Measurements from ENCODE around the gene DNMT3A.

The DNMT3A gene

DNA sequence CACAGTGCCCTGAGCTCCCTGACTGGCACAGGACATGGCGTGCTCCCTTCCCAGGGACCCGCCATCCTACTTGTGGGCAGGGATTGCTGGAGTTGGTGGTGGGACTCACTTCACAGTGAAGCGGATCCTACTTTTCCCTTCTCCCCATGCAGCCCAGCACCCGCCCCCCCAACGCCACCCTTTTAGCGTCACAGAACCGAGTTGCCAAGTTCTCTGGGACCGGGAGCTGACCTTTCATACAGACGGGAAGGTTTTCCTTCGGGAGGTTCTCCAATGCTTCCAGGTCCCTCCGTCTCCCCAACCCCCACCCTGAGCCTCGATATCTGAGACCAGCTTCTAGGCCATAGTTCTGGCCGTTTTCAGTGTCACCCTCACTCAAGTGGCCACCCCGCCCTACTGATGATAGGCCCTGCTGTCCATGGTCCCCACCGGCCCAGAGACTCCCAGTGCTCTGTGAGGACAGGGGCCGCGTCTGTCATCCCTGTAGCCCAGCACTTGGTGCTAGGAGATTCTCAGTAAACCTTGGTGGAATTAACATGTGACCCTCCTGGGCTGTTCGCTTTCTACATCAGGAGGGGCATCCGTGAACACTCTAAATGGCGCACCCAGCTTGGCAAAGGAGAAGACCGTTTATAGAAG is 1.6 kb upstream of the DNMT3A start:
- Mint-ChIP-seq H3K9me3 (no peaks in the 10 kb centered on the region), H3K4me1 (ENCODE audit: low read depth) (peaks cover 23% of the 10 kb centered on the region), H3K27me3 (ENCODE audit: low read depth) (no peaks in the 10 kb centered on the region), H3K4me3 (peak overlapping the region; percentile 54), H3K27ac (peak overlapping the region; percentile 26), H3K36me3 (ENCODE audit: low read depth) (no peaks in the 10 kb centered on the region)
- no peak for DNase-seq (ENCODE audit: low spot score)

DNA sequence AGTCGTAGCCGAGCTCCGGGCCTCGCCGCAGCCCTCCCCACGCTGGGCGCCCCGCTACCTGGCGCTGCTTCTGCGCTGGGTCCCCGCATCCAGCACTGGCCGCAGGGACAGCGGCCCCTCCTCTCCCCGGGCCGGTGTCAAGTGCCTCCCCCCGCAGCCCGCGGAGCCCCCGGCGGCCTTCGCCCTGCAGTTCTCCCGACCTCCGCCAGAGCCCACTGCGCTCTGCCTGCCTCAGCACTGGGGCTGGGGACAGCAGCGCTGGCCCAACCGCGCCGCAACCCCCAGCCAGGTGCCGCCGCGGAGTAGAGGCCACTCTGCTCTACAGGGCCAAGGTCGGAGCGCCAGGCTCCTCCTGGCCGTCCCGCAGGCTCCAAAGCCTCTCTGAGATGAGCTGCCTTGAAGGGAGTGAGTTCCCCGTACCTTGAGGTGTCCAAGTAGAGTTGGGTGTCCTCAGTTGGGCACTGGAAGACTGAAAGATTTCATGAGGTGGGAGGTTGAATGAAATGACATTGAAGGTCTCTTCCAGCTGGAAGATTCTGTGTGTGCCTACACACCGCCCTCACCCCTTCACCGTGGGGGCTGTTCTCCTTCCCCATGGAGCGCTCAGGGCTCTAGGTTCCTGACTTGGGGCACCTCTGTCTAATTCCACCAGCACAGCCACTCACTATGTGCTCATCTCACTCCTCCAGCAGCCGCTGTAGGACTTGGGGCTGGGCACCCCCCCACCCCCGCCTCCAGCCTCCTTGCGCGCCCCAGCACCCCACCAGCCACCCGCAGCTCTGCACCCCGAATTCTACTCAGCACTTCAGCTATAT is 854 bp upstream of the DNMT3A start:
- H3K27ac Mint-ChIP-seq: peak overlapping the region; percentile 83
- peak; percentile 87 for DNase-seq (ENCODE audit: low spot score)
- no peaks in the 10 kb centered on the region for H3K9me3 Mint-ChIP-seq
- no peaks in the 10 kb centered on the region for H3K27me3 Mint-ChIP-seq (ENCODE audit: low read depth)
- peaks cover 2% of the 10 kb centered on the region for H3K36me3 Mint-ChIP-seq (ENCODE audit: low read depth)
- peaks cover 23% of the 10 kb centered on the region for H3K4me1 Mint-ChIP-seq (ENCODE audit: low read depth)
- peak overlapping the region; percentile 79 for H3K4me3 Mint-ChIP-seq

DNA sequence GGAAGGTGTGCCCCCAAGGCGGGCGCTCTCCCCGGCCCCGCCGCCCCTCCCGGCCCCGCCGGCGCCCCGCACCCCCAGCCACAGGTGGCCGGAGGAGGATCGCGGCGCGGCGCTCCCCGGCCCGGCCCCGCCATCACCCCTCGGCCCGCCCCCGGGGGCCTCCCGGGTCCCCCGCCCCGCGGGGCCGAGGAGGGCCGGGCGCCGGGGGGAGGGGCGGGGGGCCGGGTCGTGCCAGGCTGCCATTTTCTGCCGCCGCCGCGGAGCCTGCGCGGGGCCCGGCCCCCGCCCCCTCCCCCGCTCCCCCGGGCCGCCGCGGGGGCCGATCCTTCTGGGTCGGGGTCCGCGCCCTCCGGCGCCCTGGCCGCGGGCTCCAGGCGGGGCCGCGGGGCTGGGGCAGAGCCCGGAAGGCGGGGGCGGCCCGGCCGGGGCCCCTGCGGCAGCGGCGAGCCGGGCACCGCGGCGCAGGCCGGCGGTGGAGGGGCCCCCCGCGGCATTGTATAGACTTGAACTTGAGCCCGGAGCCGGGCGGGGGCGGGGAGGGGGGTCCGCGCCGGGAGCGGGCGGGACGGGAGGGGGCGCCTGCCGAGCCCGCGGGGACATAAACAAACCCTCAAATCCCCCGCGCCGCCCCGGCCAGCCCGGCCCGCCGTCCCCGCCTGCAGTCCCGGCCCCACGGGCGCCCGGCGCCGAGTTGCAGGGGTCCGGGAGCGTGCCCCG is 556 bp downstream of the DNMT3A start:
- Mint-ChIP-seq H3K4me3 (no peak overlapping the region), H3K36me3 (ENCODE audit: low read depth) (peaks cover 6% of the 10 kb centered on the region), H3K4me1 (ENCODE audit: low read depth) (peaks cover 27% of the 10 kb centered on the region), H3K9me3 (no peaks in the 10 kb centered on the region), H3K27ac (no peak overlapping the region), H3K27me3 (ENCODE audit: low read depth) (no peaks in the 10 kb centered on the region)
- peak; percentile 30 for DNase-seq (ENCODE audit: low spot score)

GRCh38 chr2:25340181-25340921 is 1.4 kb downstream of the DNMT3A start:
- H3K27me3 Mint-ChIP-seq (ENCODE audit: low read depth): no peaks in the 10 kb centered on the region
- no peaks in the 10 kb centered on the region for H3K9me3 Mint-ChIP-seq
- H3K4me3 Mint-ChIP-seq: peak overlapping the region; percentile 24
- peaks cover 29% of the 10 kb centered on the region for H3K4me1 Mint-ChIP-seq (ENCODE audit: low read depth)
- peaks cover 6% of the 10 kb centered on the region for H3K36me3 Mint-ChIP-seq (ENCODE audit: low read depth)
- DNase-seq (ENCODE audit: low spot score): no peak
- H3K27ac Mint-ChIP-seq: no peak overlapping the region

GRCh38 chr2:25339791-25340180 is 1.9 kb downstream of the DNMT3A start:
- Mint-ChIP-seq H3K4me1 (ENCODE audit: low read depth) (peaks cover 32% of the 10 kb centered on the region), H3K27ac (no peak overlapping the region)
- no peak for DNase-seq (ENCODE audit: low spot score)

DNA sequence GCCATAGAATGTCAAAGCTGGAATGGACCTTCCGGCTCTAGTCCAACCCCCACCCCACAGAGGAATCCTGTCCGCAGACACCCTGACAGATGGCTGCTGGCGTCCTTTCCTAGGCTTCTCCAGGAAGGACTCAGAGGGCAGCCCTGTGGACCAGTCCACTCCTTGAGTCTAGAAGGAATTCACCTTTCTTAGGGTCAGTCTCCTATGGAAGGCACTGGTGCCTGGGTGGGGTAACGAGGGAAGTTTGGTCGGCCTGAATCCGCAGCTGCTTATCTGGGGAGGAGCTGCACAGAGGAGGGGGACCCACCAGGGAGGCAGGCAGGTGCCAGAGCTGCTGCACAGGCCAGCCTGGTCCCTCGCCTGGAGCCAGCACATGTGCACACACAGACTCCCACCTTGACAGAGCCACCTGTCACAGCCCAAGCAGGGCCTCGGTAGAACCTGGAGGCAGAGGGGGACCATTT is 2.5 kb downstream of the DNMT3A start:
- Mint-ChIP-seq H3K36me3 (ENCODE audit: low read depth) (peaks cover 6% of the 10 kb centered on the region), H3K9me3 (no peaks in the 10 kb centered on the region), H3K27me3 (ENCODE audit: low read depth) (no peaks in the 10 kb centered on the region), H3K4me1 (ENCODE audit: low read depth) (peaks cover 37% of the 10 kb centered on the region), H3K4me3 (peak overlapping the region; percentile 73), H3K27ac (peak overlapping the region; percentile 26)
- no peak for DNase-seq (ENCODE audit: low spot score)

More at GRCh38 chr2:25339791-25340180, 1.9 kb downstream of the DNMT3A start:
- H3K9me3 Mint-ChIP-seq: no peaks in the 10 kb centered on the region
- H3K27me3 Mint-ChIP-seq (ENCODE audit: low read depth): no peaks in the 10 kb centered on the region
- H3K4me3 Mint-ChIP-seq: peak overlapping the region; percentile 73
- H3K36me3 Mint-ChIP-seq (ENCODE audit: low read depth): peaks cover 6% of the 10 kb centered on the region

DNA sequence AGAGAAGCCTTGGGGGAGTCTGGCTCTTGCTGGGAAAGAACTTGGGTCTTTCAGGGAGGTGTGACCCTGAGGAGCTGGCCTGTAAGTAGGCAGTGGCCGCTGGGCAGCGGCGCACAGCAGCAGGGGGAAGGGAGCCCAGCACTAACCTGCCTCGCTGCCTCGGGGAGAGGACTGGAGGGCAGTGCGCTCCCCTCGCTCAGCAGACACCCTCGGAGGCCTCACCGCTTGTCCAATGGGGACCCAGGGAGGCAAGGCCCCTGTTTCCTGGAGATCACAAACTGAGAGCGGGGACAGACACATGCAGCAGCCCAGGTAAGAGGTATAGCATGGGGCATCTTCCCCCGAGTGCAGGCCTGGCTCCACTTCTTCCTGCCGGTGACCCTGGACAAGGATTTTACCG is 3.3 kb downstream of the DNMT3A start:
- peak overlapping the region; percentile 73 for H3K4me3 Mint-ChIP-seq
- no peaks in the 10 kb centered on the region for H3K27me3 Mint-ChIP-seq (ENCODE audit: low read depth)
- H3K4me1 Mint-ChIP-seq (ENCODE audit: low read depth): peaks cover 42% of the 10 kb centered on the region
- DNase-seq (ENCODE audit: low spot score): no peak
- peaks cover 6% of the 10 kb centered on the region for H3K36me3 Mint-ChIP-seq (ENCODE audit: low read depth)
- no peak overlapping the region for H3K27ac Mint-ChIP-seq
- H3K9me3 Mint-ChIP-seq: no peaks in the 10 kb centered on the region

DNA sequence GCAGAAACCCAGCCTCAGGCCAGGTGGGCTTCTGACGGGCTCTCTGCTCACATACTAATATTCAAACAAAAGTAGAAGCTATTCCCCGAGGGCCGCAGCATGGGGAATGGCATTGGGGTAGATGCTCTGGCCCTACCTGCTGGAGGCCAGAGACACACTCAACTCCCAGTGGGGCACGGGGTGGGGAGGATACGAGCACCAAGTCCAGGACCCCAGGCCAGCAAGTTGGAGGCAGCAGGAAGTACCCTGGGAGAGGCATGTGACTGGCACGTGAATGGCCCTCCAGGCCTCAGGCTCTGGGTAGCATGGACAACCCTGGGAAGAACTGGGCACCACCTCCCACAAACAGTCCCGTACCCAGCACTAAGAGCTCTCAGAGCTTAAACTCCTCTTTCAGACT is 3.8 kb downstream of the DNMT3A start:
- Mint-ChIP-seq H3K27ac (peak overlapping the region; percentile 55), H3K4me3 (peak overlapping the region; percentile 39), H3K27me3 (ENCODE audit: low read depth) (no peaks in the 10 kb centered on the region), H3K9me3 (no peaks in the 10 kb centered on the region), H3K36me3 (ENCODE audit: low read depth) (peaks cover 6% of the 10 kb centered on the region), H3K4me1 (ENCODE audit: low read depth) (peaks cover 42% of the 10 kb centered on the region)
- DNase-seq (ENCODE audit: low spot score): no peak

GRCh38 chr2:25337276-25337675 is 4.4 kb downstream of the DNMT3A start:
- no peak for DNase-seq (ENCODE audit: low spot score)
- peak overlapping the region; percentile 39 for H3K4me3 Mint-ChIP-seq
- peaks cover 41% of the 10 kb centered on the region for H3K4me1 Mint-ChIP-seq (ENCODE audit: low read depth)
- no peaks in the 10 kb centered on the region for H3K9me3 Mint-ChIP-seq
- H3K36me3 Mint-ChIP-seq (ENCODE audit: low read depth): peaks cover 6% of the 10 kb centered on the region
- no peaks in the 10 kb centered on the region for H3K27me3 Mint-ChIP-seq (ENCODE audit: low read depth)
- no peak overlapping the region for H3K27ac Mint-ChIP-seq

- Mint-ChIP-seq H3K27ac (no peak overlapping the region), H3K9me3 (no peaks in the 10 kb centered on the region), H3K27me3 (ENCODE audit: low read depth) (no peaks in the 10 kb centered on the region), H3K36me3 (ENCODE audit: low read depth) (peaks cover 9% of the 10 kb centered on the region), H3K4me3 (no peak overlapping the region), H3K4me1 (ENCODE audit: low read depth) (peaks cover 46% of the 10 kb centered on the region)
- DNase-seq (ENCODE audit: low spot score): no peak
Observed at GRCh38 chr2:25336383-25336841, 5.3 kb downstream of the DNMT3A start.

GRCh38 chr2:25335971-25336370 is 5.8 kb downstream of the DNMT3A start:
- H3K9me3 Mint-ChIP-seq: no peaks in the 10 kb centered on the region
- H3K27me3 Mint-ChIP-seq (ENCODE audit: low read depth): no peaks in the 10 kb centered on the region
- peaks cover 9% of the 10 kb centered on the region for H3K36me3 Mint-ChIP-seq (ENCODE audit: low read depth)
- DNase-seq (ENCODE audit: low spot score): no peak
- peaks cover 46% of the 10 kb centered on the region for H3K4me1 Mint-ChIP-seq (ENCODE audit: low read depth)
- no peak overlapping the region for H3K4me3 Mint-ChIP-seq
- H3K27ac Mint-ChIP-seq: no peak overlapping the region

GRCh38 chr2:25335204-25335603 is 6.5 kb downstream of the DNMT3A start:
- Mint-ChIP-seq H3K4me1 (ENCODE audit: low read depth) (peaks cover 46% of the 10 kb centered on the region), H3K36me3 (ENCODE audit: low read depth) (peaks cover 9% of the 10 kb centered on the region), H3K27me3 (ENCODE audit: low read depth) (no peaks in the 10 kb centered on the region), H3K9me3 (no peaks in the 10 kb centered on the region), H3K27ac (peak overlapping the region; percentile 70), H3K4me3 (no peak overlapping the region)
- DNase-seq (ENCODE audit: low spot score): no peak

GRCh38 chr2:25334482-25334881 is 7.2 kb downstream of the DNMT3A start:
- Mint-ChIP-seq H3K27ac (peak overlapping the region; percentile 70), H3K9me3 (no peaks in the 10 kb centered on the region), H3K27me3 (ENCODE audit: low read depth) (no peaks in the 10 kb centered on the region), H3K4me3 (peak overlapping the region; percentile 19), H3K36me3 (ENCODE audit: low read depth) (peaks cover 11% of the 10 kb centered on the region), H3K4me1 (ENCODE audit: low read depth) (peaks cover 46% of the 10 kb centered on the region)
- no peak for DNase-seq (ENCODE audit: low spot score)
